Neuron (in vitro differentiated cells): ENCODE measurements around the gene DCST2.

Experiments used
- H2AFZ ChIP-seq: one replicate; pipeline ENCODE4 v1.6.1; 2013; ENCODE audit warnings: low read depth, mild to moderate bottlenecking, inconsistent platforms, low read length, moderate library complexity
- H3K27me3 ChIP-seq: one replicate; pipeline ENCODE4 v1.6.1; 2013; ENCODE audit warnings: low read length; ENCODE audit not compliant: insufficient read depth
- H3K36me3 ChIP-seq: one replicate; pipeline ENCODE4 v1.6.1; 2013; ENCODE audit warnings: low read length; ENCODE audit not compliant: insufficient read depth
- H3K4me1 ChIP-seq: one replicate; pipeline ENCODE4 v1.6.1; 2013; ENCODE audit warnings: low read length; ENCODE audit not compliant: insufficient read depth
- H3K4me3 ChIP-seq: 2 replicates; pipeline ENCODE4 v1.5.1; 2013; ENCODE audit warnings: mild to moderate bottlenecking, low read length, moderate library complexity
- H3K9me3 ChIP-seq: one replicate; pipeline ENCODE4 v1.6.1; 2013; ENCODE audit warnings: low read length

Gene DCST2

GRCh38 chr1:155063550-155064110 lies 30.0 kb upstream of the DCST2 start, which contains the start of gene EFNA4:
Gene EFNA4 (plus strand): TSS chr1:155063740. CDS start chr1:155063824, 84 bp downstream.
- Histone ChIP-seq H3K36me3 (peaks cover 17% of the 10 kb centered on the region), H2AFZ (peak within 1 kb of the TSS; percentile 53), H3K4me3 (peak within 1 kb of the TSS; percentile 78), H3K27me3 (no peaks in the 10 kb centered on the region), H3K9me3 (no peaks in the 10 kb centered on the region), H3K4me1 (peaks cover 20% of the 10 kb centered on the region)

DNA sequence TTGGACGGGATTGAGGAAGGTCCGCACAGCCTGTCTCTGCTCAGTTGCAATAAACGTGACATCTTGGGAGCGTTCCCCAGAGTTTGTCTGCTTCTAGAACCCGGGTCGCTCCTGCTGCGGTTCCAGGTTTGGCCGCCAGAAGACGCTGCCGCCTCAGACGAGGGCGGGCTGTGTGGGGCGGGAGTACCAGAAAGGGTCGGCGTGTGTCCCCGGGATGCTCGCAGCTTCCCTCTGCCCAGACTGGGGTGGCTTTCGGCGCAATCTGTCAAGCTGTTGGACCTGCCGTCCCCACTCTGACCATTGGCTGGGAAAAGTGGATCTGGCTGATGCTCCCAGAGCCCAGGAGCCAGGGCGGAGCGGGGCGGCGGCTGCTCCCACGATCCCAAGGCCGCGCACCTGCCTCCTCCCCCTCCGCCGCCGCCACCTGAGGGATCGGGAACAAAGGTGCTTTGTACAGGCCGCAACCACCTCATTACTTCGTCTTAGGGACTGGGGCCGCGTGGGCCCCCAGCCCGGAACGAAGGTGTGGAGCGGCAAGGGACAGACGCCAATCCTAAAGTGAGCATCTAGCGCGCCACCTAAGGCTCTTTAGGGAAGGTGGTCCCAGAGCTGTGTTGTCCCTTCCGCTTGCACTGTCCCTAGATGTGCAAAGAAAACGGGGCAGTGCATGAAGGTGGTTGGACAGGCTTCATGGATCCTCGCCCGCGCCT lies 29.3 kb upstream of the DCST2 start:
- no peak overlapping the region for H2AFZ ChIP-seq
- H3K4me3 ChIP-seq = peak overlapping the region; percentile 78

GRCh38 chr1:155062151-155062686 lies 28.6 kb upstream of the DCST2 start:
- H3K9me3 ChIP-seq = no peaks in the 10 kb centered on the region
- H2AFZ ChIP-seq = no peak overlapping the region
- H3K4me3 ChIP-seq = no peak overlapping the region
- peaks cover 20% of the 10 kb centered on the region for H3K36me3 ChIP-seq
- H3K4me1 ChIP-seq = peaks cover 20% of the 10 kb centered on the region
- H3K27me3 ChIP-seq = no peaks in the 10 kb centered on the region

More for the DNA sequence above, 29.3 kb upstream of the DCST2 start:
- Histone ChIP-seq H3K36me3 (peaks cover 17% of the 10 kb centered on the region), H3K9me3 (no peaks in the 10 kb centered on the region), H3K27me3 (no peaks in the 10 kb centered on the region), H3K4me1 (peaks cover 20% of the 10 kb centered on the region)

- H3K9me3 ChIP-seq = no peaks in the 10 kb centered on the region
- peaks cover 20% of the 10 kb centered on the region for H3K4me1 ChIP-seq
- peaks cover 15% of the 10 kb centered on the region for H3K36me3 ChIP-seq
- H3K27me3 ChIP-seq = no peaks in the 10 kb centered on the region
- no peak overlapping the region for H2AFZ ChIP-seq
- no peak overlapping the region for H3K4me3 ChIP-seq
Observed at GRCh38 chr1:155061381-155062150, 28.0 kb upstream of the DCST2 start.

DNA sequence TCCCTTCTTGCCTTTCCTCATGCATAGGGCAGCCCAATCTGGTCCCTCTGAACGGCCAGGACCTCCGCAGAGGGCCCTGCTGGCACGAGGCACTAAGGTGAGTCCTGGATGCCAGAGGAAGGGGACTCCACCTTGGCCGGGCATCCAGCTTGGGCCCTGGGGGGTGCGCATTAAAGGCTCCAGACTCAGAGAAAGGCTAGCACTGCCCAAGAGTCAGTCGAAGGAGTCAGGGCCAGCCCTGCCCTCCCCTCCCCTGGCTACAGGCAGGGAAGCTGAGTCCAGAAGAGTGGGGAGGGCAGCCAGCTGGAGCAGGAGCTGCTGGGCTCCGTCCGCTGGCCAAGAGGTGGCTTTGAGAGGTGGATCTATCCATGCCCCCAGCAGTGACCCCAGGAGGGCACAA lies 27.2 kb upstream of the DCST2 start:
- no peak overlapping the region for H3K4me3 ChIP-seq
- no peak overlapping the region for H2AFZ ChIP-seq
- H3K4me1 ChIP-seq = peaks cover 20% of the 10 kb centered on the region
- no peaks in the 10 kb centered on the region for H3K27me3 ChIP-seq
- peaks cover 18% of the 10 kb centered on the region for H3K36me3 ChIP-seq
- H3K9me3 ChIP-seq = no peaks in the 10 kb centered on the region

DNA sequence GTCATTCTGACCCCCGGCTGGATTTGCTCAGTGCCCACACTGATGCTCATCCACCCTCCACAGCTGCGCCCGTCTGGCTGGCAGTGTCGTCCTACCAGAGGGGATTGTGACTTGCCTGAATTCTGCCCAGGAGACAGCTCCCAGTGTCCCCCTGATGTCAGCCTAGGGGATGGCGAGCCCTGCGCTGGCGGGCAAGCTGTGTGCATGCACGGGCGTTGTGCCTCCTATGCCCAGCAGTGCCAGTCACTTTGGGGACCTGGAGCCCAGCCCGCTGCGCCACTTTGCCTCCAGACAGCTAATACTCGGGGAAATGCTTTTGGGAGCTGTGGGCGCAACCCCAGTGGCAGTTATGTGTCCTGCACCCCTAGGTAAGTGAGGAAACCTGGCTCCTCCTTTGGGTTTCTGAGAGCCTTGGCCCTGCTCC lies 24.2 kb upstream of the DCST2 start:
- no peaks in the 10 kb centered on the region for H3K27me3 ChIP-seq
- peaks cover 20% of the 10 kb centered on the region for H3K36me3 ChIP-seq
- H3K4me1 ChIP-seq = peaks cover 5% of the 10 kb centered on the region

DNA sequence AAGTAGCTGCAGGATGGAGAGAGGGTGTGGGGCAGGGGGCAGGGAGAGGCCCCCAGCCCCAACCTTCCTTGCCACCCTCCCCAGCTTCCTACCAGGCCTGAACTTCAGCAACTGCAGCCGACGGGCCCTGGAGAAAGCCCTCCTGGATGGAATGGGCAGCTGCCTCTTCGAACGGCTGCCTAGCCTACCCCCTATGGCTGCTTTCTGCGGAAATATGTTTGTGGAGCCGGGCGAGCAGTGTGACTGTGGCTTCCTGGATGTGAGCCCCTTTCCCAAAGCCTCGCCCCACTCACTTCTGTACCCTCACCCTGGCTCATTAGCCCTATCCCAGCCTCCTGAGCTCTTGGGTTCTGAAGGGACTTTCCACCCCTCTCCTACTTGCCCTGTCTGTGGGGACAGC lies 23.5 kb upstream of the DCST2 start:
- no peaks in the 10 kb centered on the region for H3K9me3 ChIP-seq
- no peak overlapping the region for H2AFZ ChIP-seq
- peaks cover 20% of the 10 kb centered on the region for H3K36me3 ChIP-seq
- peaks cover 8% of the 10 kb centered on the region for H3K4me1 ChIP-seq
- H3K4me3 ChIP-seq = no peak overlapping the region
- no peaks in the 10 kb centered on the region for H3K27me3 ChIP-seq

More for the DNA sequence above, 24.2 kb upstream of the DCST2 start:
- Histone ChIP-seq H3K4me3 (no peak overlapping the region), H2AFZ (no peak overlapping the region), H3K9me3 (no peaks in the 10 kb centered on the region)

DNA sequence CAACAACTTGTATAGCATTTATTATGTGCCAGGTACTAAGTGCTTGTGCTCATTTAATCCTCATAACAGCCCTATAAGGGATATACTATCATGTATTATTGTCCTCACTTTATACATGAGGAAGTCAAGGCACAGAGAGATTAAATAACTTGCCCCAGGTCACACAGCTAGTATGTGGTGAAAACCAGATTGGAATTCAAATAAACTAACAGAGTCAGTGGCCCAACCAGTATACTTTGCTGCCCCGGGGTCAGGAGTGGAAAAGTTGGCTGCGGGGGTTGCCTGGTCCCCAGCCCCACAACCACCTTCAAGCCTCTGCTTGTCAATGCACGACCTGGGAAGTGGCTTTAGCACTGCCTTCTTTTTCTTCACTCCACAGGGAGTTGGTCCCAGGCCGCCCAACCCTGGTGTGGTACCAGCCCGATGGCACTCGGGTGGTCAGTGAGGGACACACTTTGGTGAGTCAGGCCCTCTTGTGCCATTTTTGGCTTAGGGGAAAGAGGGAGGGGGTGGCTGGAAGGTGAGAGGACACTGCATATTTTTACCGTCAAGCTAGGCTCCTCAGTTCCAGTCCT lies 20.0 kb upstream of the DCST2 start:
- Histone ChIP-seq H3K4me3 (no peak overlapping the region), H2AFZ (no peak overlapping the region), H3K36me3 (peaks cover 20% of the 10 kb centered on the region), H3K9me3 (no peaks in the 10 kb centered on the region), H3K27me3 (no peaks in the 10 kb centered on the region), H3K4me1 (peaks cover 24% of the 10 kb centered on the region)

GRCh38 chr1:155052439-155053395 lies 19.1 kb upstream of the DCST2 start:
- H3K4me3 ChIP-seq = peak overlapping the region; percentile 80

GRCh38 chr1:155051777-155052398 lies 18.3 kb upstream of the DCST2 start:
- Histone ChIP-seq H2AFZ (peak overlapping the region; percentile 91), H3K4me1 (peaks cover 24% of the 10 kb centered on the region), H3K36me3 (peaks cover 6% of the 10 kb centered on the region), H3K9me3 (no peaks in the 10 kb centered on the region), H3K27me3 (no peaks in the 10 kb centered on the region), H3K4me3 (peak overlapping the region; percentile 80)

More at GRCh38 chr1:155052439-155053395, 19.1 kb upstream of the DCST2 start:
- Histone ChIP-seq H2AFZ (no peak overlapping the region), H3K27me3 (no peaks in the 10 kb centered on the region), H3K4me1 (peaks cover 24% of the 10 kb centered on the region), H3K36me3 (peaks cover 13% of the 10 kb centered on the region), H3K9me3 (no peaks in the 10 kb centered on the region)

DNA sequence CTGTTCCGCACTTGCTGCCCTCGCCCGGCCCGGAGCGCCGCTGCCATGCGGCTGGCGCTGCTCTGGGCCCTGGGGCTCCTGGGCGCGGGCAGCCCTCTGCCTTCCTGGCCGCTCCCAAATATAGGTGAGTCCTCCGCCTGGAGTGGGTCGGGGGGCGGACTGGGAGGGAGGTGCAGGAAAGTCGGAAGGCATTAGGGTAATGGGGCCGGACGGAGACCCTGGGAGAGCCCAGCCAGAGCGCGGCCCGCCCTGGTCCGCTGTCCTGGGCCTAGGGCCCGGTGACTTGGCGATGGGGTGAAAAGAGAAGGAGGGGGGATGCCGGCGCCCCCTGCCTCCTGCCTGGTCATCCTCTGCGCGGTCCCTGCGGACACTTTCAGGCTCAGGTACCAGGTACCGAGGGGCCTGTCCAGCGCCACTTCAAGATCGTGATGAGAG lies 17.8 kb upstream of the DCST2 start:
- H3K36me3 ChIP-seq = peaks cover 6% of the 10 kb centered on the region
- H3K27me3 ChIP-seq = no peaks in the 10 kb centered on the region
- no peaks in the 10 kb centered on the region for H3K9me3 ChIP-seq
- peak overlapping the region; percentile 91 for H2AFZ ChIP-seq
- H3K4me3 ChIP-seq = peak overlapping the region; percentile 80
- peaks cover 24% of the 10 kb centered on the region for H3K4me1 ChIP-seq
